Stimulated activated CD4-positive, alpha-beta T cell treated with anti-CD3 and anti-CD28 coated beads, Interleukin-1b, Interleukin-23, amount 100 ng/mL, for 1 hour (primary cell): ENCODE measurements around the gene LYSMD4.

Source experiments
- DNase-seq, 2 donors: peaks; one replicate each; pipeline ENCODE4 v3.0.0-alpha.2; 2020; ENCODE audit warnings: low read depth in 2 of 2

LYSMD4 gene

GRCh38 chr15:99731336-99732123, 1.7 kb downstream of the LYSMD4 start:
- no peak for DNase-seq

- no peak for DNase-seq
These were observed 3.3 kb downstream of the LYSMD4 start for GRCh38 chr15:99729920-99730319.

GRCh38 chr15:99729327-99729726, 3.9 kb downstream of the LYSMD4 start:
- no peak for DNase-seq

GRCh38 chr15:99728916-99729315, 4.3 kb downstream of the LYSMD4 start:
- DNase-seq: no peak

- no peak for DNase-seq
These were observed 5.5 kb downstream of the LYSMD4 start for GRCh38 chr15:99727733-99728132.

- DNase-seq: no peak
These were observed 5.9 kb downstream of the LYSMD4 start for GRCh38 chr15:99727330-99727729.

- DNase-seq: no peak
These were observed 6.9 kb downstream of the LYSMD4 start for GRCh38 chr15:99726333-99726732.

GRCh38 chr15:99722406-99722805, 10.8 kb downstream of the LYSMD4 start:
- DNase-seq: no peak

- DNase-seq: no peak
These were observed 11.3 kb downstream of the LYSMD4 start for GRCh38 chr15:99721896-99722295.

- no peak for DNase-seq
These were observed 12.0 kb downstream of the LYSMD4 start for GRCh38 chr15:99721104-99721778.

- DNase-seq: no peak
These were observed 12.7 kb downstream of the LYSMD4 start for GRCh38 chr15:99720533-99720932.

GRCh38 chr15:99719096-99719541, 14.1 kb downstream of the LYSMD4 start:
- no peak for DNase-seq

- DNase-seq: no peak
These were observed 14.8 kb downstream of the LYSMD4 start for GRCh38 chr15:99718421-99718820.

GRCh38 chr15:99717161-99718009, 15.9 kb downstream of the LYSMD4 start:
- DNase-seq: no peak

- no peak for DNase-seq
These were observed 16.6 kb downstream of the LYSMD4 start for GRCh38 chr15:99716540-99717095.

GRCh38 chr15:99712415-99712814, 20.8 kb downstream of the LYSMD4 start:
- DNase-seq: no peak

GRCh38 chr15:99711625-99712024, 21.6 kb downstream of the LYSMD4 start:
- DNase-seq: no peak

GRCh38 chr15:99709243-99709986, 23.8 kb downstream of the LYSMD4 start:
- DNase-seq: no peak

GRCh38 chr15:99708563-99708962, 24.7 kb downstream of the LYSMD4 start:
- no peak for DNase-seq

GRCh38 chr15:99707473-99708270, 25.6 kb downstream of the LYSMD4 start:
- DNase-seq: no peak
